NCI-H2196 treated with DMSO at 0.1 percent for 48 hours (cell line): ENCODE data around the gene PRR22.

ENCODE experiments used
- DNase-seq: peaks from one replicate; lab custom pipeline; 2025; ENCODE audit not compliant: unreplicated experiment; lab: John Stamatoyannopoulos, UW

Gene PRR22

GRCh38 chr19:5784581-5785147 is at the start of gene PRR22:
Gene PRR22, minus strand, starts transcription at chr19:5784746. Its CDS starts 86 bp downstream, at chr19:5784660.
- no peak for DNase-seq

- DNase-seq = no peak
These were observed 48.1 kb upstream of the PRR22 start for GRCh38 chr19:5832527-5833216.

GRCh38 chr19:5832061-5832460 is 47.5 kb upstream of the PRR22 start:
- no peak for DNase-seq

- no peak for DNase-seq
These were observed 46.6 kb upstream of the PRR22 start for GRCh38 chr19:5831159-5831558.

GRCh38 chr19:5829567-5830310 is 45.2 kb upstream of the PRR22 start:
- DNase-seq = no peak

- no peak for DNase-seq
These were observed 44.4 kb upstream of the PRR22 start for GRCh38 chr19:5828661-5829566.

- DNase-seq = peak; percentile 94
These were observed 43.5 kb upstream of the PRR22 start for GRCh38 chr19:5827891-5828660.

- no peak for DNase-seq
These were observed 42.9 kb upstream of the PRR22 start for GRCh38 chr19:5827342-5827890.

GRCh38 chr19:5826531-5827341 is 42.2 kb upstream of the PRR22 start:
- peak; percentile 79 for DNase-seq

- DNase-seq = no peak
These were observed 40.6 kb upstream of the PRR22 start for GRCh38 chr19:5825178-5825577.

GRCh38 chr19:5824751-5825150 is 40.2 kb upstream of the PRR22 start:
- DNase-seq = no peak

GRCh38 chr19:5823579-5824281 is 39.2 kb upstream of the PRR22 start:
- DNase-seq = no peak

GRCh38 chr19:5822181-5822844 is 37.8 kb upstream of the PRR22 start:
- DNase-seq = no peak

- DNase-seq = no peak
These were observed 37.1 kb upstream of the PRR22 start for GRCh38 chr19:5821521-5822180.

GRCh38 chr19:5820785-5821184 is 36.2 kb upstream of the PRR22 start:
- no peak for DNase-seq

GRCh38 chr19:5818594-5818993 is 34.0 kb upstream of the PRR22 start:
- no peak for DNase-seq

- DNase-seq = no peak
These were observed 32.7 kb upstream of the PRR22 start for GRCh38 chr19:5817218-5817617.

- DNase-seq = no peak
These were observed 30.3 kb upstream of the PRR22 start for GRCh38 chr19:5814852-5815246.
